ENCODE measurements around the gene ZNF248. TPM values are rescaled to one million over a fixed set of nuclear protein-coding genes. Genes with fewer than 3 reads are reported as not detected.

The ZNF248 gene
- 7.6 and 9.1 TPM in 2 replicates for total RNA-seq

DNA sequence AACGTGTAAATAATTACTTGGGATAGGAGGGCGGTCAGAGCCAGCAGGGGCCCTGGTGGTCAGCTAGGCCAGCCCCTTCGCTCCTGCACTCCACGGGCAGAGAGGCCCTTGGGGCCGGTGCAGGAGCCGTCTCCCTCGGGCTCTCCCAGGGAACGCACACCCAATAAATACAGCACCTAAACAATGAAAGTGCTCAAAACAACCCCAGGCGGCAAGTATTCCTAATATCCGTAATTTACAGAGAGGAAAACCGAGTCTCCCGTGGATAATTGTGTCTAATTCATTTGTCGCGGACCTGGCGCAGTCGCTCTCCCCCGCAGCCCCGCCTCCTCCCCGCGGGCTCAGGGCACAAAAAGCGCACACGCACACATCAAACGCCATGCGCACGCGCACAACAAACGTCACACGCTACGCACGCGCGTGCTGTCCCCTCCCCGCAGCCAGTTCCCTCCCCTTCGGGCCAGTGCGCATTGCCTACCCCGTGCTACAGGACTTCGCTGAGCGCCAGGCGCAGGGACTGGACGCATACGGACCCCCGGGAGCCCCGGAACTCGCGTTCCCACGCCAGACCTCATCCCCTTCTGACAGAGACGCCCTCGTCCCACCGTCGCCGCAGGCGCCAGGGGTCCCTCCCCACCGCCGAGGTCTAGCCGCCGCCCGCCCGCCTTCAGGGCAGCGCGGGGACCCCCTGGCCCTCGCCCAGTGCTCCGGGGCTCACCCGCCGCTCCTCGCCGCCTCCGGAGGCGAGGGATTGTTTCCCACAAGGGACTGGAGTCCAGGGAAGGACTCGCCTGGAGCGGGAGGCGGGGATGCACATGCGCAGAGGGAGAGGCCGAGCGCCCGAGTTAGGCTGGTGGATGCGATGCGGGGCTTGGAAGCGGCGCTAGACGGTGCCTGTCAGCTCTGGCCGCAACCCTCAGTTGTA lies at the start of gene ZNF248:
TSS of gene ZNF248 (minus strand) at position 324 of the 925 bp plus-strand sequence. CDS start 1,300 bp downstream, outside the sequence.
- Histone ChIP-seq H3K27ac (ENCODE audit: low read depth, low read length) (peak within 1 kb of the TSS; percentile 93), H3K4me1 (ENCODE audit: insufficient read depth, low read length) (peaks cover 24% of the 10 kb centered on the region), H2AFZ (ENCODE audit: low read length) (peak within 1 kb of the TSS; percentile 96), H3K9me3 (ENCODE audit: low read depth, low read length) (no peaks in the 10 kb centered on the region), H3K4me2 (ENCODE audit: insufficient read depth, low read length) (peak within 1 kb of the TSS; percentile 91), H3K27me3 (ENCODE audit: insufficient read depth, low read length) (no peaks in the 10 kb centered on the region), H3K4me3 (ENCODE audit: insufficient read depth, low read length) (peak within 1 kb of the TSS; percentile 82), H3K79me2 (ENCODE audit: insufficient read depth, low read length) (peaks cover 23% of the 10 kb centered on the region), H4K20me1 (ENCODE audit: insufficient read depth, low read length) (no peaks in the 10 kb centered on the region), H3K36me3 (ENCODE audit: insufficient read depth, low read length) (no peaks in the 10 kb centered on the region)
- DNase-seq (ENCODE audit: insufficient read length, low spot score, missing footprints), result peak; percentile 97
- TF ChIP-seq, protein P1, sequence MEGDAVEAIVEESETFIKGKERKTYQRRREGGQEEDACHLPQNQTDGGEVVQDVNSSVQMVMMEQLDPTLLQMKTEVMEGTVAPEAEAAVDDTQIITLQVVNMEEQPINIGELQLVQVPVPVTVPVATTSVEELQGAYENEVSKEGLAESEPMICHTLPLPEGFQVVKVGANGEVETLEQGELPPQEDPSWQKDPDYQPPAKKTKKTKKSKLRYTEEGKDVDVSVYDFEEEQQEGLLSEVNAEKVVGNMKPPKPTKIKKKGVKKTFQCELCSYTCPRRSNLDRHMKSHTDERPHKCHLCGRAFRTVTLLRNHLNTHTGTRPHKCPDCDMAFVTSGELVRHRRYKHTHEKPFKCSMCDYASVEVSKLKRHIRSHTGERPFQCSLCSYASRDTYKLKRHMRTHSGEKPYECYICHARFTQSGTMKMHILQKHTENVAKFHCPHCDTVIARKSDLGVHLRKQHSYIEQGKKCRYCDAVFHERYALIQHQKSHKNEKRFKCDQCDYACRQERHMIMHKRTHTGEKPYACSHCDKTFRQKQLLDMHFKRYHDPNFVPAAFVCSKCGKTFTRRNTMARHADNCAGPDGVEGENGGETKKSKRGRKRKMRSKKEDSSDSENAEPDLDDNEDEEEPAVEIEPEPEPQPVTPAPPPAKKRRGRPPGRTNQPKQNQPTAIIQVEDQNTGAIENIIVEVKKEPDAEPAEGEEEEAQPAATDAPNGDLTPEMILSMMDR (IDR thresholded peaks at IDR 0.05; ENCODE audit: extremely low read depth, low read depth, low read length), result no peak

DNA sequence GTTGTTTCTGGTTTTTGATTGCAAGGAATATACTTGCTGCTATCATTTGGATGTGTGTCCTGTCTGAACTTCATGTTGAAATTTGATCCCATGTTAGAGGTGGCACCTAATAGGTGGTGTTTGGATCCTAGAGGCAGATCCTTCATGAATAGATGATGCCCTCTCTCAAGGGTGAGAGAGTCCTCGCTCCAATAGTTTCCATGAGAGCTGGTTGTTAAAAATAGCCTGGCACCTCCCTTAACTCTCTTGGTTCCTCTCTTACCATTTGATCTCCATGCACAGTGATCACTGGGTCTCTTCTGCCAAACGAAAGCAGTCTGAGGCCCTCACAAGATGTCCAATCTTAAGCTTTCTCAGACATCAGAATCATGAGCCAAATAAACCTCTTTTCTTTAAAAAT lies 49.0 kb upstream of the ZNF248 start:
- TF ChIP-seq, protein P1 (IDR thresholded peaks at IDR 0.05; ENCODE audit: extremely low read depth, low read depth, low read length), result no peak
- no peaks in the 10 kb centered on the region for H3K79me2 ChIP-seq (ENCODE audit: insufficient read depth, low read length)
- no peak overlapping the region for H3K27ac ChIP-seq (ENCODE audit: low read depth, low read length)
- H3K4me3 ChIP-seq (ENCODE audit: insufficient read depth, low read length), result no peak overlapping the region
- H3K4me1 ChIP-seq (ENCODE audit: insufficient read depth, low read length), result no peaks in the 10 kb centered on the region
- H3K36me3 ChIP-seq (ENCODE audit: insufficient read depth, low read length), result no peaks in the 10 kb centered on the region
- H4K20me1 ChIP-seq (ENCODE audit: insufficient read depth, low read length), result no peaks in the 10 kb centered on the region
- H2AFZ ChIP-seq (ENCODE audit: low read length), result no peak overlapping the region
- no peak overlapping the region for H3K4me2 ChIP-seq (ENCODE audit: insufficient read depth, low read length)
- no peaks in the 10 kb centered on the region for H3K27me3 ChIP-seq (ENCODE audit: insufficient read depth, low read length)
- no peaks in the 10 kb centered on the region for H3K9me3 ChIP-seq (ENCODE audit: low read depth, low read length)
- no peak for DNase-seq (ENCODE audit: insufficient read length, low spot score, missing footprints)

DNA sequence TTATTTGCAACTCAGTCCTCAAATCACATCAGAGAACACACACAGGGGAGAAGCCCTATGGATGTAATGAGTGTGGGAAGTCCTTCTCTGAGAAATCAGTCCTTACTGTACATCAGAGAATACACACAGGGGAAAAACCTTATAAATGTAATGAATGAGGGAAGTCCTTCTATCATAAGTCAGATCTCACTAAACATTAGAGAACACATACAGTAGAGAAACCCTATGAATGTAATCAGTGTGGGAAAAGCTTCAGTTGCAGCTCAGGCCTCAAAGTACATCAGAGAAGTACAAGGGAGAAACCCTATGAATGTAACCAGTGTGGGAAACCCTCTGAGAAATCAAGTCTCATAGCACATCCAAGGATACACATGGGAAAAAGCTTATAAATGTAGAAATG lies 39.0 kb upstream of the ZNF248 start:
- DNase-seq (ENCODE audit: insufficient read length, low spot score, missing footprints), result no peak
- Histone ChIP-seq H3K36me3 (ENCODE audit: insufficient read depth, low read length) (no peaks in the 10 kb centered on the region), H3K9me3 (ENCODE audit: low read depth, low read length) (peaks cover 12% of the 10 kb centered on the region), H3K27ac (ENCODE audit: low read depth, low read length) (no peak overlapping the region), H3K4me1 (ENCODE audit: insufficient read depth, low read length) (no peaks in the 10 kb centered on the region), H3K4me3 (ENCODE audit: insufficient read depth, low read length) (no peak overlapping the region), H3K4me2 (ENCODE audit: insufficient read depth, low read length) (no peak overlapping the region), H3K79me2 (ENCODE audit: insufficient read depth, low read length) (no peaks in the 10 kb centered on the region), H3K27me3 (ENCODE audit: insufficient read depth, low read length) (no peaks in the 10 kb centered on the region), H4K20me1 (ENCODE audit: insufficient read depth, low read length) (no peaks in the 10 kb centered on the region), H2AFZ (ENCODE audit: low read length) (no peak overlapping the region)
- TF ChIP-seq, protein P1 (IDR thresholded peaks at IDR 0.05; ENCODE audit: extremely low read depth, low read depth, low read length), result no peak

DNA sequence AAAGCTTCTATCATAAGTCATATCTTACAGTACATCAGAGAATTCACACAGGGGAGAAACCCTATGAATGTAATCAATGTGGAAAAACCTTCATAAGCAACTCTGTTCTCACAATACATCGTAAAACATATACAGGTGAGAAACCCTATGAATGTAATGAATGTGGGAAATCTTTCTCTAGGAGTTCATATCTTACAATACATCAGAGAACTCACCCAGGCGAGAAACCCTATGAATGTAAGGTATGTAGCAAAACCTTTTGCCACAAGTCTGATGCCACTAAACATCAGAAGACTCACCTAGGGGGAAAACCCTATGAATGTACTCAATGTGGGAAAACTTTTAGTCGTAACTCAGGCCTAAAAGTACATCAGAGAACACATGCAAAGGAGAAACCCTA lies 38.3 kb upstream of the ZNF248 start:
- no peaks in the 10 kb centered on the region for H3K4me1 ChIP-seq (ENCODE audit: insufficient read depth, low read length)
- H3K27ac ChIP-seq (ENCODE audit: low read depth, low read length), result no peak overlapping the region
- TF ChIP-seq, protein P1 (IDR thresholded peaks at IDR 0.05; ENCODE audit: extremely low read depth, low read depth, low read length), result no peak
- peaks cover 12% of the 10 kb centered on the region for H3K9me3 ChIP-seq (ENCODE audit: low read depth, low read length)
- no peak overlapping the region for H3K4me2 ChIP-seq (ENCODE audit: insufficient read depth, low read length)
- H3K79me2 ChIP-seq (ENCODE audit: insufficient read depth, low read length), result no peaks in the 10 kb centered on the region
- no peaks in the 10 kb centered on the region for H4K20me1 ChIP-seq (ENCODE audit: insufficient read depth, low read length)
- no peaks in the 10 kb centered on the region for H3K27me3 ChIP-seq (ENCODE audit: insufficient read depth, low read length)
- no peaks in the 10 kb centered on the region for H3K36me3 ChIP-seq (ENCODE audit: insufficient read depth, low read length)
- DNase-seq (ENCODE audit: insufficient read length, low spot score, missing footprints), result no peak
- no peak overlapping the region for H3K4me3 ChIP-seq (ENCODE audit: insufficient read depth, low read length)
- no peak overlapping the region for H2AFZ ChIP-seq (ENCODE audit: low read length)

All from osteoblast (primary cell).